Measurements from ENCODE around the gene GNPTG.

GRCh38 chr16:1310832-1311200 is 40.9 kb upstream of the GNPTG start:
- TF ChIP-seq AFF4 (CRISPR knock-in tag; IDR thresholded peaks at IDR 0.05), result no peak
- TF ChIP-seq MTA1 (CRISPR knock-in tag; IDR thresholded peaks at IDR 0.05; ENCODE audit: borderline replicate concordance), result no peak
- TF ChIP-seq CC2D1A (CRISPR knock-in tag; IDR thresholded peaks at IDR 0.05), result no peak
- no peak for TF ChIP-seq MAF1 (CRISPR knock-in tag; IDR thresholded peaks at IDR 0.05; ENCODE audit: borderline replicate concordance)
